H1 (cell line): ENCODE data around the gene ALDH3A1. TPM values are rescaled to one million over a fixed set of nuclear protein-coding genes. Genes with fewer than 3 reads are reported as not detected.

Experiments used
- CTCF ChIA-PET: fragments of 300-600 bp; sonication (Branson Sonifier 250); formaldehyde crosslinking; loops from one replicate; lab custom pipeline; 2021; ENCODE audit not compliant: partially characterized antibody; lab: Charles Lee
- POLR2A ChIA-PET: fragments of 300-600 bp; sonication (Branson Sonifier 250); formaldehyde crosslinking; loops from one replicate; lab custom pipeline; 2021; ENCODE audit warnings: inconsistent platforms; ENCODE audit not compliant: partially characterized antibody; lab: Charles Lee
- DNase-seq, 2 experiments: peaks; one replicate each; pipeline versions ENCODE4 v3.0.0 to v3.0.0-alpha.2; 2010 to 2022; ENCODE audit warnings: low spot score in 2 of 2, low read depth in 1 of 2, mixed read lengths in 1 of 2
- FAIRE-seq: peaks from 2 replicates; lab custom pipeline; 2011; peaks lifted over from hg19 to GRCh38; lab: Jason Lieb, UNC
- H2AFZ ChIP-seq: 2 replicates; pipeline ENCODE4 v1.8.1; 2012; ENCODE audit warnings: low read length, inconsistent platforms
- H2AK5ac ChIP-seq: 2 replicates; pipeline ENCODE4 v1.6.1; 2013; ENCODE audit warnings: low read depth, low read length
- H2BK120ac ChIP-seq: replicated peaks from 2 replicates; pipeline ENCODE3; 2013; ENCODE audit warnings: low read depth, low read length, inconsistent platforms
- H2BK12ac ChIP-seq: 2 replicates; pipeline ENCODE4 v1.6.1; 2013; ENCODE audit warnings: low read depth, low read length
- H2BK15ac ChIP-seq: 2 replicates; pipeline ENCODE4 v1.6.1; 2013; ENCODE audit warnings: low read length
- H2BK20ac ChIP-seq: 2 replicates; pipeline ENCODE4 v1.6.1; 2013; ENCODE audit warnings: low read length
- H2BK5ac ChIP-seq: 2 replicates; pipeline ENCODE4 v1.6.1; 2013; ENCODE audit warnings: low read depth, low read length
- H3K14ac ChIP-seq: 2 replicates; pipeline ENCODE4 v1.6.1; 2013; ENCODE audit warnings: inconsistent platforms; ENCODE audit not compliant: insufficient read length
- H3K18ac ChIP-seq: 2 replicates; pipeline ENCODE4 v1.6.1; 2013; ENCODE audit warnings: low read length; ENCODE audit errors: extremely low read depth
- H3K23ac ChIP-seq: 2 replicates; pipeline ENCODE4 v1.6.1; 2013; ENCODE audit warnings: inconsistent platforms; ENCODE audit not compliant: insufficient read length
- H3K23me2 ChIP-seq: 2 replicates; pipeline ENCODE4 v1.6.1; 2013; ENCODE audit warnings: low read depth, low read length
- H3K27ac ChIP-seq: 2 replicates; pipeline ENCODE4 v1.6.1; 2011; ENCODE audit warnings: low read depth, low read length, inconsistent platforms
- H3K27me3 ChIP-seq, 4 experiments: replicated peaks in 1 of 4; 1 replicate in 1 of 4; 2 replicates in 3 of 4; pipeline versions ENCODE4 v1.6.1 to v1.8.1; 2011 to 2013; ENCODE audit warnings: low read length in 3 of 4, mild to moderate bottlenecking in 3 of 4, inconsistent platforms in 2 of 4, mixed read lengths in 2 of 4, moderate library complexity in 1 of 4; ENCODE audit not compliant: control insufficient read depth in 3 of 4, insufficient read depth in 3 of 4; ENCODE audit errors: extremely low read depth in 1 of 4
- H3K36me3 ChIP-seq, 4 experiments: 2 replicates each; pipeline versions ENCODE4 v1.6.1 to v1.8.1; 2011 to 2013; ENCODE audit warnings: mild to moderate bottlenecking in 4 of 4, low read length in 3 of 4, moderate library complexity in 2 of 4, control low read depth in 1 of 4, inconsistent platforms in 1 of 4; ENCODE audit not compliant: insufficient read depth in 4 of 4, control insufficient read depth in 2 of 4
- H3K4ac ChIP-seq: replicated peaks from 2 replicates; pipeline ENCODE3; 2013; ENCODE audit warnings: low read length, low read depth, mixed read lengths, inconsistent platforms; ENCODE audit not compliant: insufficient read length
- H3K4me1 ChIP-seq, 4 experiments: replicated peaks in 1 of 4; 1 replicate in 1 of 4; 2 replicates in 3 of 4; pipeline versions ENCODE4 v1.6.1 to v1.8.1; 2011 to 2013; ENCODE audit warnings: low read length in 3 of 4, inconsistent platforms in 2 of 4, mixed read lengths in 1 of 4; ENCODE audit not compliant: insufficient read depth in 4 of 4, control insufficient read depth in 3 of 4
- H3K4me2 ChIP-seq, 2 experiments: 2 replicates each; pipeline versions ENCODE4 v1.6.1 to v1.8.1; 2011 to 2013; ENCODE audit warnings: low read depth in 2 of 2, low read length in 2 of 2, control low read depth in 1 of 2, inconsistent platforms in 1 of 2, mild to moderate bottlenecking in 1 of 2; ENCODE audit not compliant: insufficient read depth in 1 of 2
- H3K4me3 ChIP-seq, 4 experiments: fragments of 200-600, 300-600 bp in 1 of 4; sonication (generic), shearing (Covaris generic), sonication (Bioruptor Twin) in 1 of 4; 2 replicates each; pipeline versions ENCODE4 v1.5.1 to v1.8.1; 2011 to 2016; ENCODE audit warnings: low read length in 4 of 4, low read depth in 3 of 4, control low read depth in 2 of 4, inconsistent platforms in 2 of 4, mild to moderate bottlenecking in 2 of 4, mixed read lengths in 1 of 4, moderate library complexity in 1 of 4; ENCODE audit not compliant: insufficient read depth in 2 of 4; ENCODE audit errors: extremely low read depth in 1 of 4
- H3K56ac ChIP-seq: replicated peaks from 2 replicates; pipeline ENCODE3; 2013; ENCODE audit warnings: low read depth, mild to moderate bottlenecking, mixed read lengths, low read length, inconsistent platforms; ENCODE audit not compliant: insufficient read length
- H3K79me1 ChIP-seq: 2 replicates; pipeline ENCODE4 v1.6.1; 2013; ENCODE audit warnings: low read depth, low read length, control low read depth
- H3K79me2 ChIP-seq, 2 experiments: 2 replicates each; pipeline versions ENCODE4 v1.6.1 to v1.8.1; 2012 to 2013; ENCODE audit warnings: low read length in 2 of 2, mild to moderate bottlenecking in 2 of 2, inconsistent platforms in 1 of 2; ENCODE audit not compliant: insufficient read depth in 2 of 2, control insufficient read depth in 1 of 2
- H3K9ac ChIP-seq, 4 experiments: replicated peaks in 1 of 4; 1 replicate in 1 of 4; 2 replicates in 3 of 4; pipeline versions ENCODE4 v1.6.1 to v1.8.1; 2011 to 2013; ENCODE audit warnings: low read depth in 3 of 4, low read length in 3 of 4, control low read depth in 2 of 4, mild to moderate bottlenecking in 2 of 4, moderate library complexity in 2 of 4, inconsistent platforms in 1 of 4; ENCODE audit errors: extremely low read depth in 1 of 4
- H3K9me3 ChIP-seq, 2 experiments: 2 replicates each; pipeline versions ENCODE4 v1.6.1 to v1.8.1; 2012 to 2013; ENCODE audit warnings: mild to moderate bottlenecking in 2 of 2, moderate library complexity in 2 of 2, control low read depth in 1 of 2, inconsistent platforms in 1 of 2, low read depth in 1 of 2, low read length in 1 of 2, mixed read lengths in 1 of 2; ENCODE audit not compliant: insufficient read depth in 2 of 2
- H4K20me1 ChIP-seq, 2 experiments: replicated peaks in 1 of 2; 2 replicates each; pipeline versions ENCODE3 to v1.8.1; 2011 to 2013; ENCODE audit warnings: inconsistent platforms in 2 of 2, low read length in 2 of 2, mild to moderate bottlenecking in 1 of 2; ENCODE audit not compliant: insufficient read depth in 2 of 2, control insufficient read depth in 1 of 2
- H4K5ac ChIP-seq: 2 replicates; pipeline ENCODE4 v1.6.1; 2013; ENCODE audit warnings: low read length, low read depth, mixed read lengths, inconsistent platforms; ENCODE audit not compliant: insufficient read length
- H4K8ac ChIP-seq: 2 replicates; pipeline ENCODE4 v1.8.0; 2013; ENCODE audit warnings: mild to moderate bottlenecking, moderate library complexity, low read length, inconsistent platforms; ENCODE audit not compliant: insufficient read depth; ENCODE audit errors: extremely low read depth
- H4K91ac ChIP-seq: replicated peaks from 2 replicates; pipeline ENCODE3; 2013; ENCODE audit warnings: low read length, mixed read lengths, inconsistent platforms; ENCODE audit not compliant: insufficient read length
- EP300 ChIP-seq, 2 experiments: IDR thresholded peaks; 1 replicate in 1 of 2; 2 replicates in 1 of 2; pipeline ENCODE4 v1.6.1; 2011 to 2012; ENCODE audit warnings: low read depth in 2 of 2, low read length in 2 of 2, mild to moderate bottlenecking in 2 of 2, borderline replicate concordance in 1 of 2, inconsistent platforms in 1 of 2, moderate library complexity in 1 of 2
- HDAC2 ChIP-seq, 2 experiments: fragments of 300-600 bp in 1 of 2; sonication (generic) in 1 of 2; IDR thresholded peaks; 2 replicates each; pipeline ENCODE4 v1.6.1; 2011 to 2012; ENCODE audit warnings: low read depth in 2 of 2, low read length in 2 of 2, mild to moderate bottlenecking in 2 of 2, moderate library complexity in 2 of 2, borderline replicate concordance in 1 of 2, inconsistent platforms in 1 of 2
- MAFK ChIP-seq: IDR thresholded peaks from 2 replicates; pipeline ENCODE4 v1.6.1; 2012; ENCODE audit warnings: low read depth, mild to moderate bottlenecking, improper control_type of control experiment, low read length
- RBBP5 ChIP-seq: IDR thresholded peaks from 2 replicates; pipeline ENCODE4 v1.7.1; 2012; ENCODE audit warnings: low read depth, mild to moderate bottlenecking, inconsistent platforms, low read length, moderate library complexity, borderline replicate concordance
- RXRA ChIP-seq: IDR thresholded peaks from 2 replicates; pipeline ENCODE4 v1.6.1; 2011; ENCODE audit warnings: low read depth, mild to moderate bottlenecking, low read length, moderate library complexity; ENCODE audit not compliant: insufficient read depth
- SAP30 ChIP-seq: fragments of 300-600 bp; sonication (generic); IDR thresholded peaks from 2 replicates; pipeline ENCODE4 v1.7.1; 2012; ENCODE audit warnings: low read length, moderate library complexity, mild to moderate bottlenecking, inconsistent platforms; ENCODE audit not compliant: insufficient read depth, insufficient replicate concordance
- SIN3A ChIP-seq, 2 experiments: IDR thresholded peaks in 1 of 2; conservative IDR thresholded peaks in 1 of 2; 2 replicates each; pipeline ENCODE4 v1.6.1; 2011 to 2012; ENCODE audit warnings: low read length in 2 of 2, improper control_type of control experiment in 1 of 2, low read depth in 1 of 2, mild to moderate bottlenecking in 1 of 2
- SP1 ChIP-seq: IDR thresholded peaks from 2 replicates; pipeline ENCODE4 v1.6.1; 2011; ENCODE audit warnings: low read depth, low read length
- TAF1 ChIP-seq: IDR thresholded peaks from 2 replicates; pipeline ENCODE4 v1.6.1; 2011; ENCODE audit warnings: mild to moderate bottlenecking, low read depth, low read length
- TEAD4 ChIP-seq: IDR thresholded peaks from 2 replicates; pipeline ENCODE4 v1.6.1; 2012; ENCODE audit warnings: low read depth, low read length, inconsistent platforms, mixed read lengths
- YY1 ChIP-seq: IDR thresholded peaks from 2 replicates; pipeline ENCODE4 v1.6.1; 2011; ENCODE audit warnings: low read depth, mild to moderate bottlenecking, low read length
- ZNF274 ChIP-seq: IDR thresholded peaks from 2 replicates; pipeline ENCODE4 v1.7.0; 2012; ENCODE audit warnings: low read length, borderline replicate concordance; ENCODE audit errors: extremely low read depth
- WGBS, 2 experiments: shearing (Covaris generic) in 1 of 2; methylation state at CpG; one replicate each; pipeline versions ENCODE4 v1.1.6 to v1.1.7; 2013 to 2015; ENCODE audit warnings: low lambda C conversion rate in 2 of 2, mixed read lengths in 2 of 2, inconsistent platforms in 1 of 2, low coverage in 1 of 2, missing lambda C conversion rate in 1 of 2; ENCODE audit not compliant: insufficient replicate concordance in 2 of 2, insufficient coverage in 1 of 2, insufficient read length in 1 of 2; ENCODE audit errors: extremely low coverage in 1 of 2, missing lambda C conversion rate in 1 of 2; 5-methylcytosine and 5-hydroxymethylcytosine counted together
- polyA plus RNA-seq, 7 experiments: library from polyadenylated mRNA; depleted of rRNA in 3 of 7; stranded (reverse) in 5 of 7; unstranded in 2 of 7; fragments of >200 nt in 5 of 7; fragments of 200-250 nt in 2 of 7; gene quantifications; 1 replicate in 5 of 7; 2 replicates in 1 of 7; 4 replicates in 1 of 7; pipeline versions ENCODE4 v1.2.1 to v1.2.3, GENCODE V29; 2011 to 2013; ENCODE audit warnings: missing spikeins in 2 of 7, mixed read lengths in 2 of 7
- total RNA-seq: library from RNA; stranded (reverse); fragmentation: NEBNext Ultra II Directional; extraction: Animal tissue kit (Norgen Biotek cat#: 25700); gene quantifications from 2 replicates; pipeline ENCODE4 v1.2.1, GENCODE V29; 2021
- TF ChIP-seq, protein P1 (sequence below): IDR thresholded peaks from 2 replicates; pipeline ENCODE4 v1.6.1; 2012; ENCODE audit warnings: inconsistent platforms

ALDH3A1 gene
- total and polyA plus RNA-seq, 2 of the 8 experiments (the other 6 are each of a cell fraction or from before 2014, with no cell fraction given), result 0.37 to 1.4 TPM

DNA sequence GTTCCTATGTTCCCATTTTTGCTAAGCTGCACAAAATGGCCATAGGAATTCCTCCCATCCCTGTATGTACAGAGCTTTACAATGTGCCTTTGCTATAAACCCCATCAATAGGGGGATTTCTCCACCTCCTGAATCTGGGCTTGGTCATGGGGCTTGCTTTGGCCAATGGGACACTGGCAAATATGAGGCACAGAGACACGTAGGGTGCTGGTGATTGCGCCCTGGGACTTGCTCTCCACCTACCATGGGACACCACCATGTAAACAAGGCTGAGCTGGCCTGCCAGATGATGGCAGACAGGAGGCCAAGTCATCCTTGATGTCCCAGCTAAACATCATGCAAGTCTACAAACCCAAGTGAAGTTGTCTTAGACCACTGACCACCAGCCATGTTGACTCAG, 15.3 kb upstream of the ALDH3A1 start:
- ChIA-PET CTCF (interaction anchor here (0.7 to 8.7 kb wide), 37 partner anchors 9 to 421 kb away, joined by 3 to 52 read pairs (median 5); partner anchors contain the start of genes ALDH3A2, B9D1, SLC47A1 and SLC47A2), POLR2A (interaction anchor here (0.5 to 0.6 kb wide), 2 partner anchors 172 to 385 kb away, joined by 3 to 4 read pairs; partner anchors contain the start of gene MAPK7)
- no peak overlapping the region for H4K91ac ChIP-seq
- no peaks in the 10 kb centered on the region for H3K23me2 ChIP-seq
- peaks cover 0 to 5% (median 0%) of the 10 kb centered on the region in 4 experiments; a peak in 2 of 7 replicates for H3K4me1 ChIP-seq
- no peak overlapping the region for H3K4me2 ChIP-seq
- no peaks in the 10 kb centered on the region for H3K79me2 ChIP-seq
- no peaks in the 10 kb centered on the region for H3K9me3 ChIP-seq
- no peak overlapping the region for H3K4me3 ChIP-seq
- H2BK12ac ChIP-seq, result no peak overlapping the region
- H2BK15ac ChIP-seq, result peak overlapping the region; percentile 10; the same call in 1 of the 2 replicates
- TF ChIP-seq, protein P1, sequence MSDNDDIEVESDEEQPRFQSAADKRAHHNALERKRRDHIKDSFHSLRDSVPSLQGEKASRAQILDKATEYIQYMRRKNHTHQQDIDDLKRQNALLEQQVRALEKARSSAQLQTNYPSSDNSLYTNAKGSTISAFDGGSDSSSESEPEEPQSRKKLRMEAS, result no peak
- TF ChIP-seq ZNF274, result no peak
- no peak for TF ChIP-seq SAP30
- TF ChIP-seq TEAD4, result no peak
- no peak for TF ChIP-seq MAFK
- TF ChIP-seq RXRA, result no peak
- TF ChIP-seq RBBP5, result no peak
- no peak for TF ChIP-seq SP1
- TF ChIP-seq SIN3A (conservative IDR thresholded peaks at IDR 0.05 in 1 of 2, IDR thresholded peaks at IDR 0.05 in 1 of 2; ENCODE audit: low read depth in 1 of 2, low read length in 2 of 2), result no peak
- no peak for TF ChIP-seq HDAC2 (IDR thresholded peaks at IDR 0.05; ENCODE audit: borderline replicate concordance in 1 of 2, low read depth in 2 of 2, low read length in 2 of 2)
- TF ChIP-seq YY1, result no peak
- TF ChIP-seq TAF1, result no peak
- TF ChIP-seq EP300 (IDR thresholded peaks at IDR 0.05; ENCODE audit: borderline replicate concordance in 1 of 2, low read depth in 2 of 2, low read length in 2 of 2), result no peak
- no peak overlapping the region for H4K8ac ChIP-seq
- H3K14ac ChIP-seq, result no peak overlapping the region
- no peak overlapping the region for H2BK20ac ChIP-seq
- no peak overlapping the region for H3K18ac ChIP-seq
- no peak overlapping the region for H2AK5ac ChIP-seq
- H3K27me3 ChIP-seq, result no peaks in the 10 kb centered on the region
- H3K79me1 ChIP-seq, result no peaks in the 10 kb centered on the region
- no peak overlapping the region for H3K56ac ChIP-seq
- H4K5ac ChIP-seq, result no peak overlapping the region
- H2AFZ ChIP-seq, result no peak overlapping the region
- no peak overlapping the region for H2BK120ac ChIP-seq
- WGBS, 2 experiments, result 93% methylated on average over 2 of the region's 2 CpGs; no CpG with 5 or more reads in 1 of the 2 experiments
- no peaks in the 10 kb centered on the region for H3K36me3 ChIP-seq
- H4K20me1 ChIP-seq, result no peaks in the 10 kb centered on the region
- no peak overlapping the region for H3K9ac ChIP-seq
- H3K27ac ChIP-seq, result no peak overlapping the region
- FAIRE-seq, result no peak
- DNase-seq, result no peak
- H2BK5ac ChIP-seq, result no peak overlapping the region
- H3K4ac ChIP-seq, result no peak overlapping the region
- no peak overlapping the region for H3K23ac ChIP-seq
